Measurements from ENCODE around the gene CHCHD4.
"Not testable (repeated sequence)": the region's sequence is repeated elsewhere in the genome, so short reads cannot be mapped to it uniquely, and the experiment has no call there.

Gene CHCHD4

GRCh38 chr3:14120111-14120920 is 4.4 kb downstream of the CHCHD4 start:
- DNase-seq (ENCODE audit: low read depth in 2 of 2) = no peak

GRCh38 chr3:14119651-14120050 is 5.0 kb downstream of the CHCHD4 start:
- DNase-seq (ENCODE audit: low read depth in 2 of 2) = no peak

- DNase-seq (ENCODE audit: low read depth in 2 of 2) = no peak
Observed at GRCh38 chr3:14118400-14119381, 6.0 kb downstream of the CHCHD4 start.

GRCh38 chr3:14117468-14118399 is 6.9 kb downstream of the CHCHD4 start:
- DNase-seq (ENCODE audit: low read depth in 2 of 2) = no peak

GRCh38 chr3:14113965-14114635 is 10.6 kb downstream of the CHCHD4 start:
- no peak for DNase-seq (ENCODE audit: low read depth in 2 of 2)

- DNase-seq (ENCODE audit: low read depth in 2 of 2) = no peak
Observed at GRCh38 chr3:14110699-14111098, 14.0 kb downstream of the CHCHD4 start.

GRCh38 chr3:14109821-14110220 is 14.8 kb downstream of the CHCHD4 start:
- DNase-seq (ENCODE audit: low read depth in 2 of 2) = not testable (repeated sequence)

- DNase-seq (ENCODE audit: low read depth in 2 of 2) = no peak
Observed at GRCh38 chr3:14097616-14098391, 26.9 kb downstream of the CHCHD4 start.

GRCh38 chr3:14096742-14097141 is 27.9 kb downstream of the CHCHD4 start:
- DNase-seq (ENCODE audit: low read depth in 2 of 2) = no peak

- DNase-seq (ENCODE audit: low read depth in 2 of 2) = no peak
Observed at GRCh38 chr3:14093831-14094230, 30.8 kb downstream of the CHCHD4 start.

GRCh38 chr3:14092464-14092863 is 32.2 kb downstream of the CHCHD4 start:
- DNase-seq (ENCODE audit: low read depth in 2 of 2) = no peak

GRCh38 chr3:14091959-14092358 is 32.7 kb downstream of the CHCHD4 start:
- DNase-seq (ENCODE audit: low read depth in 2 of 2) = not testable (repeated sequence)

- not testable (repeated sequence) for DNase-seq (ENCODE audit: low read depth in 2 of 2)
Observed at GRCh38 chr3:14087461-14087860, 37.2 kb downstream of the CHCHD4 start.

GRCh38 chr3:14082108-14082657 is 42.5 kb downstream of the CHCHD4 start:
- DNase-seq (ENCODE audit: low read depth in 2 of 2) = no peak

- DNase-seq (ENCODE audit: low read depth in 2 of 2) = no peak
Observed at GRCh38 chr3:14077310-14077709, 47.4 kb downstream of the CHCHD4 start.

GRCh38 chr3:14075233-14075632 is 49.4 kb downstream of the CHCHD4 start:
- DNase-seq (ENCODE audit: low read depth in 2 of 2) = not testable (repeated sequence)

GRCh38 chr3:14064910-14065309 is 59.8 kb downstream of the CHCHD4 start:
- DNase-seq (ENCODE audit: low read depth in 2 of 2) = no peak

- no peak for DNase-seq (ENCODE audit: low read depth in 2 of 2)
Observed at GRCh38 chr3:14063152-14063551, 61.5 kb downstream of the CHCHD4 start.
